Measurements from ENCODE around the gene VSIR. TPM values are rescaled to one million over a fixed set of nuclear protein-coding genes. Genes with fewer than 3 reads are reported as not detected.

Gene VSIR
- total RNA-seq, 1 donor from 2014 or later = 83.9 TPM

DNA sequence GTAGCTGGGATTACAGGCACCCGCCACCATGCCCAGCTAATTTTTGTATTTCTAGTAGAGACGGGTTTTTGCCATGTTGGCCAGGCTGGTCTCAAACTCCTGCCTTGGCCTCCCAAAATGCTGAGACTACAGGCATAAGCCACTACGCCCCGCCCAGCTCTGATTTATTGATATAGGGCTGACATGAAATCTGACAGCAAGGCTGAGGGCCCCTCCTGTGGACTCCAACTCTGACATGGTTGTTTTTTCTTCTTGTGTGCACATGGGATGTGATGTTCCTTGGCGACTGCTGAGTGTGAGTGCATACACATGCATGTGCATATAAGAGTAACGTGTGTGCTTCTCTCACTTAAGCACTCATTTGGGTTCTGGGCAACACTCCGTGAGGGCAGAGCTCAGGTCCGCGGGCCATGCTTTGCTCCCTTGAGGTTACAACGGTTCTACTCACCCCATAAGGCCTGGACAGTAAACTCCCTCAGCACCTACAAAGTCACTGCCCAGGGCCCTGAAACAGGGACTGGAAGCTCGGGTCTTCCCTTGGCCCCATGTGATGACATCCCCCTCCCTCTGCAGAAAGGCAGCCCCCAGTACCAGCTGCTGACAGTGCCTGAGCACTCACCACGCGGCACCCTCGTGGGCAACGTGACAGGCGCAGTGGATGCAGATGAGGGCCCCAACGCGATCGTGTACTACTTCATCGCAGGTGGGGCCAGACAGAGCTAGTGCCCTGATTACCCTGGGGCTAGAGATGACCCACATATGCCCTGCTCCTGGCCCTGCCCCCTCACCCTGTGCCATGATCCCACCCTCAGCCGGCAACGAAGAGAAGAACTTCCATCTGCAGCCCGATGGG lies 33.6 kb upstream of the VSIR start:
- no peak for DNase-seq (ENCODE audit: low spot score)

DNA sequence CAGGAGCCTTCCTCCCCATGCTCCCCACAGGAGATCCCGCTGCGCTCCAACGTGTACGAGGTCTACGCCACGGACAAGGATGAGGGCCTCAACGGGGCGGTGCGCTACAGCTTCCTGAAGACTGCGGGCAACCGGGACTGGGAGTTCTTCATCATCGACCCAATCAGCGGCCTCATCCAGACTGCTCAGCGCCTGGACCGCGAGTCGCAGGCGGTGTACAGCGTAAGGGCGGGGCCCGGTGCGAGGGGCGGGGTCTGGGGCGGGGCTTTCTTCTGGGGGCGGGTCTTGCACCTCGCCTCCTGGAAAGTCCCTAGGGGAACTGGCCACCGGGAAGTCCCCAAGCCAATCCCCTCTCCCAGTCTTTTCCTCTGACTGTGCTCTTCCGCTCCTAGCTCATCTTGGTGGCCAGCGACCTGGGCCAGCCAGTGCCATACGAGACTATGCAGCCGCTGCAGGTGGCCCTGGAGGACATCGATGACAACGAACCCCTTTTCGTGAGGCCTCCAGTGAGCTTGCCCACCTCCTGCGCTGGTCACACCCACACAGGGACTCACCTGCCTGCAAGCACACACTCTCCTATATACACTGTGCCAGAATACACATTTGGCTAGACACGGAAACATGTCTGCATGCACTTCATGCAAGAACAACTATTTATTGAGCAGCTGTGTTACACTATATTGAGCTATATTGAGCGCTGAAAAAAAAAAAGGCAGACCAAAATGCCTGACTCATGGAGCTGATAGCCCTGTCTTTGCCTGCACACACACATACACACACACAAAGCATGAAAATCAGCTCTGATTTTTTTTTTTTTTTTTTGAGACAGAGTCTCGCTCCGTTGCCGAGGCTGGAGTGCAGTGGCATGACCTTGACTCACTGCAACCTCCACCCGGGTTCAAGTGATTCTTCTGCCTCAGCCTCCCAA lies 32.7 kb upstream of the VSIR start:
- DNase-seq (ENCODE audit: low spot score) = peak; percentile 60

- peak; percentile 36 for DNase-seq (ENCODE audit: low spot score)
These were observed 30.8 kb upstream of the VSIR start for GRCh38 chr10:71804077-71804476.

DNA sequence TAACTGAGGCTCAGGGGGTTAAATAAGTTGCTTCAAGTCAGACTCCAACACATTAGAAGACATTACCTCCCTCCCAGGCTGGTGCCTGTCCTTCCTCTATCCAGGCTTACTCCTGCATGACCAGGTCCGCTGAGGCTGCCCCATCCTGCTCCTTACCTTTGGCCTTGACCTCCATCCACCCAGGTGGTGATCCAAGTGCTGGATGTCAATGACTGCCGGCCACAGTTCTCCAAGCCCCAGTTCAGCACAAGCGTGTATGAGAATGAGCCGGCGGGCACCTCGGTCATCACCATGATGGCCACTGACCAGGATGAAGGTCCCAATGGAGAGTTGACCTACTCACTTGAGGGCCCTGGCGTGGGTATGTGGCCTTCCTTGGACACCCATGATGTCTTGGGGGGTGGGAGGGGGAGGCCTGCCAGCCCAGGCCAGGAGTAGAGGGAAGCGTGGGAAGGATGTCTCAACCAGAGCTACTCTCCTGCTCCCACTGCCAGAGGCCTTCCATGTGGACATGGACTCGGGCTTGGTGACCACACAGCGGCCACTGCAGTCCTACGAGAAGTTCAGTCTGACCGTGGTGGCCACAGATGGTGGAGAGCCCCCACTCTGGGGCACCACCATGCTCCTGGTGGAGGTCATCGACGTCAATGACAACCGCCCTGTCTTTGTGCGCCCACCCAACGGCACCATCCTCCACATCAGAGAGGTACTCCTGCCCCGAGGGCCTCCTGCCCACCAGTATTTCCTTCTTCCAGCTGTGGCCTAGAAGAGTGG lies 29.6 kb upstream of the VSIR start:
- DNase-seq (ENCODE audit: low spot score) = no peak

DNA sequence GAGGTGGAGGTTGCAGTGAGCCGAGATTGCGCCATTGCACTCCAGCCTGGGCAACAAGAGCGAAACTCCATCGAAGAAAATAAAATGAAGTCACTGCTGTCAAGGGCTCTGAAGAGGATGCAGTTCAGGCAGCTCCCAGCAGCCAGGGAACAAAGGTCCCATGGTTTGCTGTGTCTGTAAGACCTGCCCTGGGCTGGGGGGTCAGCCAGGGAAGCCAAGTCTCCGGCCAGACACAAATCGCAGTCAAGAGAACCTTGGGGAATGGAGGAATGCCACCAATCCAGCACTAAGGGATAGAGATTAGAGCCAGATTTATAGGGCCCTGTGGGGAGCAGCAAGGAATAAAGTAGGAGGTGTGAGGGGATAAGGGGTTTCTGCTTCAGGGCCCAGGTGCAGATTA lies 28.9 kb upstream of the VSIR start:
- DNase-seq (ENCODE audit: low spot score) = no peak

- DNase-seq (ENCODE audit: low spot score) = no peak
These were observed 28.0 kb upstream of the VSIR start for GRCh38 chr10:71801361-71801760.

DNA sequence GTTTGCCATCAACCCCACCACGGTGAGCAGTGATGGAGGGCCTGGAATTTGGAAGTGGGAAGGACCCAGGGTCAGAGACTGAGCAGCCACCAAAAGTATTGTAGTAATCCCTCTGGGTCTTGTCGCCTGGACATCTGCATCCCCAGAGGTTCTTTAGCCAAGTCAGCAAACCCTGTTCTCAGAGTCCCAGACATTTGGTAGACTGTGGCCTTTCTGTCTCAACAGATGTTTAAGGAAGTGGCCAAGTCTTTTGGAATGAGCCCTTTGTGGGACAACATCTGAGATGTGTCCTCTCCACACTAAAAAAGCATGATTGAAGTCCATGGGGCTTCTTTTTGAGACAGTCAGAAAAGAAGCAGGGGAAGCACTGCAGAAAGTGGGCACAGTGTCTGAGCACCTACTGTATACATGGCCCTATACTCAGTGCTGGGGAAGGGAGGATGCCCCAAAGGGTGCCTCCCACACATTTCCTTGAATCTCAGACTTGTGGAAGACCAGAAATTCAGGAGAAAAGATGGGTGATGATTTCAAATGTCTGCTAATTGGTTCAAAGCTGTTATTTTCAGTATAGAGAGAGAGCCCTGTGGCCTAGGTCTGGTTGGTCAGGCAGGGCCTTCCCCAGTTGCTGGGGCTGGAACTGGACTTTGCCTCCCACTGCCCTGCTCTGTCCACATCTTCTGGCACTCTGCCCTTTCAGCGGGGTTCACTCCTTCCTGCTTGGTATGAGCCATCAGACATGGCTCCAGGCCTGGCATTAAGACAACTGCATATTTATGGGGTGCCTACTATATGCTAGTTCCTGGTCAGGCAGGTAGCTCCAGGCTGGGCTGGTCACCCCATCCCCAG lies 26.5 kb upstream of the VSIR start:
- DNase-seq (ENCODE audit: low spot score) = peak; percentile 82

DNA sequence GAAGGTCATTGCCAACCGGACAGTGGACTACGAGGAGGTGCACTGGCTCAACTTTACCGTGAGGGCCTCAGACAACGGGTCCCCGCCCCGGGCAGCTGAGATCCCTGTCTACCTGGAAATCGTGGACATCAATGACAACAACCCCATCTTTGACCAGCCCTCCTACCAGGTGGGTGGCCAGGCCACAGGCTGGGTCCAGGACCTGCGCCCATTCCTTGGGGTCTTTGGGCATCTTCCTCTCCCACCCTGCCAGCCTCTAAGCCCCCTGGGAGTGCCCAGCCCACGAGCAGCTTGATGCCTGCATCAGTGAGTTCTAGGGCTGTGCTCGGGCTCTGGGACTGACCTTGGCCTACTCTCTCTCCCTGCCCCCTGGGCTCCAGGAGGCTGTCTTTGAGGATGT lies 25.8 kb upstream of the VSIR start:
- no peak for DNase-seq (ENCODE audit: low spot score)

DNA sequence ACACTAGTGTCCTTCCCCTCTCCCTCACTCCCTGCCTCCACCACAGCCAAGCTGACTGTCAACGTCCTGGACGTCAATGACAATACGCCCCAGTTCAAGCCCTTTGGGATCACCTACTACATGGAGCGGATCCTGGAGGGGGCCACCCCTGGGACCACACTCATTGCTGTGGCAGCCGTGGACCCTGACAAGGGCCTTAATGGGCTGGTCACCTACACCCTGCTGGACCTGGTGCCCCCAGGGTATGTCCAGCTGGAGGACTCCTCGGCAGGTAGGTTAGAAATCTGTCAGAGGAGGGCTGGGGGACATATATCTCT lies 24.9 kb upstream of the VSIR start:
- no peak for DNase-seq (ENCODE audit: low spot score)

DNA sequence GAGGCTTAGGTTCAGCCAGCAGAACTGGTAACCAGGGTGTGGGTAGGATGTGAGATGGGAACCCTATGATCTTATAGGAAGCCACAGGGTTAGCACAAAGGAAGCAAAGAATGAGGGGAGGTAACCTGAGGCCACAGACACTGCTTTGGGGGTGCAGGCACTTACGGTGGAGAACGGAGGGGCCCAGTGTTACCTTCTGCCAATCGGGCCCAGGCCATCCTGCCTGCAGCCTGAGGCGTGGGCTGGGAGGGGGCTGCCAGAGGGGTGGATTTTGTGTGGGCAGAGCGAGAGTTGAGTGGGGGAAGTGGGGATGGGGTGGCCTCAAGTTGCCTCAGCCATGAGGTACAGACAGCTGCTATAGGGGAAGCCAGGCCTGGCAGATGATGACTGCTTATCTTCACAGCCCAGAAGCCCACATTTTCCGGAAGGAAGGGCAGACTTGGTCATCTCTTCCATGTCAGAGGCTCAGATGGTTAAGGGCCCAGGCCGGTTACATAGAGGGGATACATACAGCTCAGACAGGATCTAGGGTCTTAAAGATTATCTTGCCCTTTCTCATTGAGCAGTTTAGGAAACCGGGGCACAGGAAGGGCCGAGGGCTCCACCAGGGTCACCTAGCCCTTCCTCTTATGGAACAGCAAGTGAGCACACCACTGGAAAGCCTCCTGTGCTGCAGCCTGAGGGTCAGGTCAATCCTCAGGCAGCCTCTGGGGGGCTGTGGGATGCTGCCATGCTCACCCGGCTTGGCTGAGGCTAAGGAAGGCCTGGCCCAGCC lies 24.4 kb upstream of the VSIR start:
- no peak for DNase-seq (ENCODE audit: low spot score)

DNA sequence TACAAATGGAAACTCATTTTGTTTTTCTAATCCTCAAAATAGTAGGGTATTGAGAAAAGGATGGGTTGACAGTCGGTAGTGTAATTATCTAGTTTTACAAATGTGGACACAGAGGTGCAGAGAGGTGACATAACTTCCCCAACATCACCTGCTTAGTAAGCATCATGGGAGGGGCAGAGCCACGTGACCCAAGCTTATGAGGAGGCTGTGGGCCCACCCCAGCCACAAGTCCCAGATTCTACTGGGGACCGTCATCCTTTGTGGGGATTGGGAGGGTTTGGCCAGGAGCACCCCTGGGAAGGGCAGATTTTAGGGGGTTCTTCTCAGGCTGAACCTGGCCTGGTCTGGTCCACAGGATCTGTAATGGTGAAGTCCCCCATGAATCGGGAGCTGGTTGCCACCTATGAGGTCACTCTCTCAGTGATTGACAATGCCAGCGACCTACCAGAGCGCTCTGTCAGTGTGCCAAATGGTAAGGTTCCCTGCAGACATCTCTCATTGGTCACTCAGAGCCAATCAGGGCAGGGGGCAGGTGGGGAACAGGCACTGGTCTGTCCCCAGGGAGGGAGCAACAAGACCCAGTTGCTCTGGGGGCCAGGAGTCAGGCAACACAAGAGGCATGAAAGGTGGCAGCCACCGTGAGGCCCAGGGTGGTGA lies 23.6 kb upstream of the VSIR start:
- no peak for DNase-seq (ENCODE audit: low spot score)

- no peak for DNase-seq (ENCODE audit: low spot score)
These were observed 21.9 kb upstream of the VSIR start for GRCh38 chr10:71795248-71795647.

DNA sequence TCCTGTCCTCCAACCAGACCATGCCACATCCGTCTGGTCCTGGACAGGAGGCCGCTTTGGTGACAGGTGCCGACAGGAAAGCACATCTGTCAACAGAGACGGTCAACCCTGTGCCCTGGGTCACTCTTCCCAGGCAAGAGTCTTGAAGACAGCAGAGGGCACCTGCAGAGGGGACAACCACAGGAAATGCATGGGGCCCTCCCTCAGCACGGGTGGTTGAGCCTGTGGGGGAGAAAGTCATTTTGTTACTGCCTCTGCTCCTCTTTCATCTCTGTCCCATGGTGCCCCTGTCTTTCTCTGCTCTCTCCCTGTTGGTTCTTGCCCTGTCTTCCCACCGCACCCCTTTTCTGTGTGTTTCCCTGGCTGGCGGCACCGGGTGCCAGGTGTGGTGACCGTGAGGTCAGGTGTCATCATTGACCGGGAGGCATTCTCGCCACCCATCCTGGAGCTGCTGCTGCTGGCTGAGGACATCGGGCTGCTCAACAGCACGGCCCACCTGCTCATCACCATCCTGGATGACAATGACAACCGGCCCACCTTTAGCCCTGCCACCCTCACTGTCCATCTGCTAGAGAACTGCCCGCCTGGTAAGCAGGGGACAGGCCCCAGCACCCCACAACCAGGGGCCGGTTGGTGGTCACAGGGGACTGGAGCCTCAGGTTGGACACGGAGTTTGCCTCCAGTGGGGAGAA lies 17.6 kb upstream of the VSIR start:
- no peak for DNase-seq (ENCODE audit: low spot score)

- DNase-seq (ENCODE audit: low spot score) = no peak
These were observed 16.6 kb upstream of the VSIR start for GRCh38 chr10:71789871-71790270.

DNA sequence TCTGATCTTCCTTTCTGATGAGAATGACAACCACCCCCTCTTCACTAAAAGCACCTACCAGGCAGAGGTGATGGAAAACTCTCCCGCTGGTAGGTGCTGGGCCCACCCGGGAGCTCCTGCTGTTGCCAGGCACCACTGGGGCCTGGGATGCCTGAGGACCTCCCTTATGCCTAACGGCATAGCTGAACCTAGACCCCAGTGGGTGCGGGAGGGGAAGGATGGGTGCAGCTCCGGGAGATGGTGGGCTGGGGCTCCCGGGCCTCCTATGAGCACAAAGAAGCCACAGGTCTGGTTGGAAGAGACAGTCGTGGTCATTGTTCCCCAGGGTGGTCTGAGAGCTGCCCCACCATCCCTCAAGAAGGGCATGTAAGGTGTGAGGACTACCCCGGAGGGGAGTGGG lies 15.6 kb upstream of the VSIR start:
- DNase-seq (ENCODE audit: low spot score) = no peak

DNA sequence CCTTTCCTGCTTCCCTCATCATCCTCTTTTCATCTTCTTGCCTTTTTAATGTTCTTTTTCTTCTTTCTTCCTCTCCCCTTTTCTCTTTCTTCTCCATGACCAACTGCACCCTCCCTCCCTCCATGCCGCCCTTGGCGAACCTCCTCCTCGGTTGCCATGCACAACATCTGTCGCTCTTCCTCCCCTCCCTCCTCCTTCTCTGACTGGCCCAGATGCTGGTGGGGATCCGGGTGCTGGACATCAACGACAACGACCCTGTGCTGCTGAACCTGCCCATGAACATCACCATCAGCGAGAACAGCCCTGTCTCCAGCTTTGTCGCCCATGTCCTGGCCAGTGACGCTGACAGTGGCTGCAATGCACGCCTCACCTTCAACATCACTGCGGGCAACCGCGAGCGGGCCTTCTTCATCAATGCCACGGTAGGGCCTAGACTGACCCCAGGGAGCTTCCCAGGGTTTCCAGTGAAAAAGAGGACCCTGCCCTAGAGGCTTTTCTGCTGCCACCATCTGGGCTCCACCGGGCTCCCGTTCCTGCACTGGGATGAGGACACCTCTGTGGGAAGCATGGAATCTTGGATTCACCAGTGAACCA lies 11.5 kb upstream of the VSIR start:
- no peak for DNase-seq (ENCODE audit: low spot score)

DNA sequence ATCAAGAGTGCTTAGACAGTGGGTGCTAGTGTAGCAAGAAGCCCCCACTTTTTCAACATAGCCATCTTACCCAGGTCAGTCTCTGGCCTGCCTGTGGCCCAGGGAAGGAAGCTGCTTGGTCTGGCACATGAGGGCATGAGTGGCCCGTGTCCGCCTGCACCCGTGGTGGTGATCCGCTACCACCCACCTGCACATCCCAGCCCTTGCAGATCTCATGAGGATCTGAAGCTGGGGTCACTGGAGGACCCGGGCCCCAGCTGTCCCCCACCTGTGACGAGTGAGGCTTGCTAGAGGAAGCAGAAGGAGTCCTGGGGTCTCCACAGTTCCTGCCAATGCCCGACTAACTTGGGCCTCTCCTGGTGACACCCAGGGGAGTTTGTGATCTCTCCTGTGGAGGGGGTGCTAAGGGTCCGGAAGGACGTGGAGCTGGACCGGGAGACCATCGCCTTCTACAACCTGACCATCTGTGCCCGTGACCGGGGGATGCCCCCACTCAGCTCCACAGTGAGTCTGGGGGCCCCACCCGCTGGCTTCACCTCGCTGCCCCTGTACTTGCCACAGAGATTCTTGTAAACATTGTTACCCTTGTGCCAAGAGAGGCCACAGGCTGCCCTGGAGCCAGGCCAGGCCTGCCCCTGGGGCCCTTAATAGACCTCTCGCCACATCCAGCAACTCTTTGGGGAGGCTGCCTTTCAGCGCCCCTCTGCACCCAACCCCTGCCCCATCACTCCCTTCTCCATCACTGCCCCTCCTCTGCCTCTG lies 10.8 kb upstream of the VSIR start:
- no peak for DNase-seq (ENCODE audit: low spot score)

- DNase-seq (ENCODE audit: low spot score) = no peak
These were observed 9.7 kb upstream of the VSIR start for GRCh38 chr10:71782917-71783490.

All from mucosa of gallbladder (tissue), 1 donor.